H1 (cell line): ENCODE data around the gene ADGRL3. TPM values are rescaled to one million over a fixed set of nuclear protein-coding genes. Genes with fewer than 3 reads are reported as not detected.
"Not testable (repeated sequence)": the region's sequence is repeated elsewhere in the genome, so short reads cannot be mapped to it uniquely, and the experiment has no call there.

ENCODE experiments used
- CTCF ChIA-PET: fragments of 300-600 bp; sonication (Branson Sonifier 250); formaldehyde crosslinking; loops from one replicate; lab custom pipeline; 2021; ENCODE audit not compliant: partially characterized antibody; lab: Charles Lee
- POLR2A ChIA-PET: fragments of 300-600 bp; sonication (Branson Sonifier 250); formaldehyde crosslinking; loops from one replicate; lab custom pipeline; 2021; ENCODE audit warnings: inconsistent platforms; ENCODE audit not compliant: partially characterized antibody; lab: Charles Lee
- DNase-seq, 2 experiments: peaks; one replicate each; pipeline versions ENCODE4 v3.0.0 to v3.0.0-alpha.2; 2010 to 2022; ENCODE audit warnings: low spot score in 2 of 2, low read depth in 1 of 2, mixed read lengths in 1 of 2
- FAIRE-seq: peaks from 2 replicates; lab custom pipeline; 2011; peaks lifted over from hg19 to GRCh38; lab: Jason Lieb, UNC
- H2AFZ ChIP-seq: 2 replicates; pipeline ENCODE4 v1.8.1; 2012; ENCODE audit warnings: low read length, inconsistent platforms
- H2AK5ac ChIP-seq: 2 replicates; pipeline ENCODE4 v1.6.1; 2013; ENCODE audit warnings: low read depth, low read length
- H2BK120ac ChIP-seq: replicated peaks from 2 replicates; pipeline ENCODE3; 2013; ENCODE audit warnings: low read depth, low read length, inconsistent platforms
- H2BK12ac ChIP-seq: 2 replicates; pipeline ENCODE4 v1.6.1; 2013; ENCODE audit warnings: low read depth, low read length
- H2BK15ac ChIP-seq: 2 replicates; pipeline ENCODE4 v1.6.1; 2013; ENCODE audit warnings: low read length
- H2BK20ac ChIP-seq: 2 replicates; pipeline ENCODE4 v1.6.1; 2013; ENCODE audit warnings: low read length
- H2BK5ac ChIP-seq: 2 replicates; pipeline ENCODE4 v1.6.1; 2013; ENCODE audit warnings: low read depth, low read length
- H3K14ac ChIP-seq: 2 replicates; pipeline ENCODE4 v1.6.1; 2013; ENCODE audit warnings: inconsistent platforms; ENCODE audit not compliant: insufficient read length
- H3K18ac ChIP-seq: 2 replicates; pipeline ENCODE4 v1.6.1; 2013; ENCODE audit warnings: low read length; ENCODE audit errors: extremely low read depth
- H3K23ac ChIP-seq: 2 replicates; pipeline ENCODE4 v1.6.1; 2013; ENCODE audit warnings: inconsistent platforms; ENCODE audit not compliant: insufficient read length
- H3K23me2 ChIP-seq: 2 replicates; pipeline ENCODE4 v1.6.1; 2013; ENCODE audit warnings: low read depth, low read length
- H3K27ac ChIP-seq: 2 replicates; pipeline ENCODE4 v1.6.1; 2011; ENCODE audit warnings: low read depth, low read length, inconsistent platforms
- H3K27me3 ChIP-seq, 4 experiments: replicated peaks in 1 of 4; 1 replicate in 1 of 4; 2 replicates in 3 of 4; pipeline versions ENCODE4 v1.6.1 to v1.8.1; 2011 to 2013; ENCODE audit warnings: low read length in 3 of 4, mild to moderate bottlenecking in 3 of 4, inconsistent platforms in 2 of 4, mixed read lengths in 2 of 4, moderate library complexity in 1 of 4; ENCODE audit not compliant: control insufficient read depth in 3 of 4, insufficient read depth in 3 of 4; ENCODE audit errors: extremely low read depth in 1 of 4
- H3K36me3 ChIP-seq, 4 experiments: 2 replicates each; pipeline versions ENCODE4 v1.6.1 to v1.8.1; 2011 to 2013; ENCODE audit warnings: mild to moderate bottlenecking in 4 of 4, low read length in 3 of 4, moderate library complexity in 2 of 4, control low read depth in 1 of 4, inconsistent platforms in 1 of 4; ENCODE audit not compliant: insufficient read depth in 4 of 4, control insufficient read depth in 2 of 4
- H3K4ac ChIP-seq: replicated peaks from 2 replicates; pipeline ENCODE3; 2013; ENCODE audit warnings: low read length, low read depth, mixed read lengths, inconsistent platforms; ENCODE audit not compliant: insufficient read length
- H3K4me1 ChIP-seq, 4 experiments: replicated peaks in 1 of 4; 1 replicate in 1 of 4; 2 replicates in 3 of 4; pipeline versions ENCODE4 v1.6.1 to v1.8.1; 2011 to 2013; ENCODE audit warnings: low read length in 3 of 4, inconsistent platforms in 2 of 4, mixed read lengths in 1 of 4; ENCODE audit not compliant: insufficient read depth in 4 of 4, control insufficient read depth in 3 of 4
- H3K4me2 ChIP-seq, 2 experiments: 2 replicates each; pipeline versions ENCODE4 v1.6.1 to v1.8.1; 2011 to 2013; ENCODE audit warnings: low read depth in 2 of 2, low read length in 2 of 2, control low read depth in 1 of 2, inconsistent platforms in 1 of 2, mild to moderate bottlenecking in 1 of 2; ENCODE audit not compliant: insufficient read depth in 1 of 2
- H3K4me3 ChIP-seq, 4 experiments: fragments of 200-600, 300-600 bp in 1 of 4; sonication (generic), shearing (Covaris generic), sonication (Bioruptor Twin) in 1 of 4; 2 replicates each; pipeline versions ENCODE4 v1.5.1 to v1.8.1; 2011 to 2016; ENCODE audit warnings: low read length in 4 of 4, low read depth in 3 of 4, control low read depth in 2 of 4, inconsistent platforms in 2 of 4, mild to moderate bottlenecking in 2 of 4, mixed read lengths in 1 of 4, moderate library complexity in 1 of 4; ENCODE audit not compliant: insufficient read depth in 2 of 4; ENCODE audit errors: extremely low read depth in 1 of 4
- H3K56ac ChIP-seq: replicated peaks from 2 replicates; pipeline ENCODE3; 2013; ENCODE audit warnings: low read depth, mild to moderate bottlenecking, mixed read lengths, low read length, inconsistent platforms; ENCODE audit not compliant: insufficient read length
- H3K79me1 ChIP-seq: 2 replicates; pipeline ENCODE4 v1.6.1; 2013; ENCODE audit warnings: low read depth, low read length, control low read depth
- H3K79me2 ChIP-seq, 2 experiments: 2 replicates each; pipeline versions ENCODE4 v1.6.1 to v1.8.1; 2012 to 2013; ENCODE audit warnings: low read length in 2 of 2, mild to moderate bottlenecking in 2 of 2, inconsistent platforms in 1 of 2; ENCODE audit not compliant: insufficient read depth in 2 of 2, control insufficient read depth in 1 of 2
- H3K9ac ChIP-seq, 4 experiments: replicated peaks in 1 of 4; 1 replicate in 1 of 4; 2 replicates in 3 of 4; pipeline versions ENCODE4 v1.6.1 to v1.8.1; 2011 to 2013; ENCODE audit warnings: low read depth in 3 of 4, low read length in 3 of 4, control low read depth in 2 of 4, mild to moderate bottlenecking in 2 of 4, moderate library complexity in 2 of 4, inconsistent platforms in 1 of 4; ENCODE audit errors: extremely low read depth in 1 of 4
- H3K9me3 ChIP-seq, 2 experiments: 2 replicates each; pipeline versions ENCODE4 v1.6.1 to v1.8.1; 2012 to 2013; ENCODE audit warnings: mild to moderate bottlenecking in 2 of 2, moderate library complexity in 2 of 2, control low read depth in 1 of 2, inconsistent platforms in 1 of 2, low read depth in 1 of 2, low read length in 1 of 2, mixed read lengths in 1 of 2; ENCODE audit not compliant: insufficient read depth in 2 of 2
- H4K20me1 ChIP-seq, 2 experiments: replicated peaks in 1 of 2; 2 replicates each; pipeline versions ENCODE3 to v1.8.1; 2011 to 2013; ENCODE audit warnings: inconsistent platforms in 2 of 2, low read length in 2 of 2, mild to moderate bottlenecking in 1 of 2; ENCODE audit not compliant: insufficient read depth in 2 of 2, control insufficient read depth in 1 of 2
- H4K5ac ChIP-seq: 2 replicates; pipeline ENCODE4 v1.6.1; 2013; ENCODE audit warnings: low read length, low read depth, mixed read lengths, inconsistent platforms; ENCODE audit not compliant: insufficient read length
- H4K8ac ChIP-seq: 2 replicates; pipeline ENCODE4 v1.8.0; 2013; ENCODE audit warnings: mild to moderate bottlenecking, moderate library complexity, low read length, inconsistent platforms; ENCODE audit not compliant: insufficient read depth; ENCODE audit errors: extremely low read depth
- H4K91ac ChIP-seq: replicated peaks from 2 replicates; pipeline ENCODE3; 2013; ENCODE audit warnings: low read length, mixed read lengths, inconsistent platforms; ENCODE audit not compliant: insufficient read length
- NANOG ChIP-seq: IDR thresholded peaks from 2 replicates; pipeline ENCODE4 v1.6.1; 2011; ENCODE audit warnings: low read length, low read depth, mild to moderate bottlenecking, inconsistent platforms; ENCODE audit not compliant: insufficient read depth, poor library complexity, severe bottlenecking
- TCF12 ChIP-seq: IDR thresholded peaks from 2 replicates; pipeline ENCODE4 v1.6.1; 2011; ENCODE audit warnings: low read depth, mild to moderate bottlenecking, low read length
- WGBS, 2 experiments: shearing (Covaris generic) in 1 of 2; methylation state at CpG; one replicate each; pipeline versions ENCODE4 v1.1.6 to v1.1.7; 2013 to 2015; ENCODE audit warnings: low lambda C conversion rate in 2 of 2, mixed read lengths in 2 of 2, inconsistent platforms in 1 of 2, low coverage in 1 of 2, missing lambda C conversion rate in 1 of 2; ENCODE audit not compliant: insufficient replicate concordance in 2 of 2, insufficient coverage in 1 of 2, insufficient read length in 1 of 2; ENCODE audit errors: extremely low coverage in 1 of 2, missing lambda C conversion rate in 1 of 2; 5-methylcytosine and 5-hydroxymethylcytosine counted together
- polyA plus RNA-seq, 7 experiments: library from polyadenylated mRNA; depleted of rRNA in 3 of 7; stranded (reverse) in 5 of 7; unstranded in 2 of 7; fragments of >200 nt in 5 of 7; fragments of 200-250 nt in 2 of 7; gene quantifications; 1 replicate in 5 of 7; 2 replicates in 1 of 7; 4 replicates in 1 of 7; pipeline versions ENCODE4 v1.2.1 to v1.2.3, GENCODE V29; 2011 to 2013; ENCODE audit warnings: missing spikeins in 2 of 7, mixed read lengths in 2 of 7
- total RNA-seq: library from RNA; stranded (reverse); fragmentation: NEBNext Ultra II Directional; extraction: Animal tissue kit (Norgen Biotek cat#: 25700); gene quantifications from 2 replicates; pipeline ENCODE4 v1.2.1, GENCODE V29; 2021

ADGRL3 gene
- total and polyA plus RNA-seq, 2 of the 8 experiments (the other 6 are each of a cell fraction or from before 2014, with no cell fraction given): 6.6 to 13.0 TPM

- 26% methylated on average over 7 of the region's 7 CpGs; no CpG with 5 or more reads in 1 of the 2 experiments for WGBS, 2 experiments
- H3K14ac ChIP-seq, DNase-seq: not testable (repeated sequence)
Observed at GRCh38 chr4:61387372-61387771, 187.2 kb downstream of the ADGRL3 start.

More at GRCh38 chr4:61387372-61387771, 187.2 kb downstream of the ADGRL3 start:
- not testable (repeated sequence) for H2AFZ ChIP-seq, H2BK12ac ChIP-seq, H3K56ac ChIP-seq, H3K18ac ChIP-seq, H2AK5ac ChIP-seq, FAIRE-seq, H3K27me3 ChIP-seq, H4K20me1 ChIP-seq, H3K23me2 ChIP-seq, H4K91ac ChIP-seq, H2BK120ac ChIP-seq, H2BK5ac ChIP-seq, H4K8ac ChIP-seq, H3K27ac ChIP-seq, H3K9ac ChIP-seq, H3K9me3 ChIP-seq, H3K36me3 ChIP-seq, H3K4ac ChIP-seq, H3K79me1 ChIP-seq, H3K23ac ChIP-seq, H4K5ac ChIP-seq, H3K79me2 ChIP-seq, H2BK15ac ChIP-seq, H2BK20ac ChIP-seq
- Histone ChIP-seq H3K4me3 (peak overlapping the region in 1 of 4 experiments; percentile 39; a peak in 1 of 8 replicates), H3K4me1 (peaks cover 0 to 14% (median 6%) of the 10 kb centered on the region in 4 experiments; a peak in 5 of 7 replicates), H3K4me2 (peak overlapping the region; percentile 37 to 68; a peak in 3 of 4 replicates)
- POLR2A ChIA-PET: interaction anchor here (1.3 kb wide), 1 partner anchor 9 kb away, joined by 3 read pairs; no protein-coding TSS in a partner anchor
- TF ChIP-seq TCF12 (peak; percentile 97), NANOG (peak; percentile 20)
- CTCF ChIA-PET: interaction anchor here (0.7 kb wide), 1 partner anchor 9 kb away, joined by 3 read pairs; no protein-coding TSS in a partner anchor
